Measurements from ENCODE around the gene CADM3. TPM values are rescaled to one million over a fixed set of nuclear protein-coding genes. Genes with fewer than 3 reads are reported as not detected.

CADM3 gene
- total RNA-seq, 2 donors from 2014 or later, result 7.2 to 8.7 TPM

- no peak overlapping the region for H3K4me3 ChIP-seq
- no peak for TF ChIP-seq CTCF (IDR thresholded peaks at IDR 0.05)
- H3K27me3 ChIP-seq (replicated peaks; ENCODE audit: insufficient read depth), result no peaks in the 10 kb centered on the region
- H3K4me1 ChIP-seq (ENCODE audit: control insufficient read depth in 1 of 2, low read depth in 2 of 2), result no peaks in the 10 kb centered on the region
- H3K9me3 ChIP-seq, result peaks cover 4% of the 10 kb centered on the region
- ATAC-seq (ENCODE audit: insufficient number of reproducible peaks, low FRiP score, low read depth) (no peak), DNase-seq (ENCODE audit: low spot score) (no peak)
- H3K27ac ChIP-seq, result no peak overlapping the region
- H3K36me3 ChIP-seq, result no peaks in the 10 kb centered on the region
Measured at GRCh38 chr1:159248311-159248710, 76.9 kb downstream of the CADM3 start.

GRCh38 chr1:159250638-159251216, 79.3 kb downstream of the CADM3 start:
- Histone ChIP-seq H3K4me1 (ENCODE audit: control insufficient read depth in 1 of 2, low read depth in 2 of 2) (no peaks in the 10 kb centered on the region), H3K9me3 (peaks cover 4% of the 10 kb centered on the region), H3K27ac (no peak overlapping the region), H3K27me3 (replicated peaks; ENCODE audit: insufficient read depth) (no peaks in the 10 kb centered on the region), H3K36me3 (no peaks in the 10 kb centered on the region), H3K4me3 (no peak overlapping the region)
- DNase-seq (ENCODE audit: low spot score) (no peak), ATAC-seq (ENCODE audit: insufficient number of reproducible peaks, low FRiP score, low read depth) (no peak)
- no peak for TF ChIP-seq CTCF (IDR thresholded peaks at IDR 0.05)

Other genes starting within 250 kb of the CADM3 start
- gene PYHIN1, start 240.1 kb upstream of the CADM3 start, total RNA-seq, result 1 to 10 TPM; 2.8 to 6.5 TPM
- gene IFI16, start 161.7 kb upstream of the CADM3 start, total RNA-seq, result 100 to 1,000 TPM in 1 of 2 donors, 10 to 100 TPM in 1; 65.4 to 182 TPM
- 1 to 10 TPM; 1.1 to 3.4 TPM for gene AIM2, start 94.8 kb upstream of the CADM3 start, total RNA-seq
- 100 to 1,000 TPM; 123 to 177 TPM for gene ACKR1, start 33.3 kb downstream of the CADM3 start, total RNA-seq
- gene FCER1A, start 130.7 kb downstream of the CADM3 start, total RNA-seq, result 1 to 10 TPM; 2.7 to 2.8 TPM